ENCODE data around the gene STX1B. TPM values are rescaled to one million over a fixed set of nuclear protein-coding genes. Genes with fewer than 3 reads are reported as not detected.
A peak's percentile ranks its signal among the peaks of the same experiment; 100 is the strongest.
"Not testable (repeated sequence)": the region's sequence is repeated elsewhere in the genome, so short reads cannot be mapped to it uniquely, and the experiment has no call there.

Gene STX1B
- total RNA-seq, 1 experiment from 2014 or later = 0.13 TPM

GRCh38 chr16:31022544-31023251 is 12.3 kb upstream of the STX1B start:
- in situ Hi-C loops (cut with HindIII; ENCODE audit: low pct_unique_long_range_greater_than_20kb, low sequenced_read_pairs) = no loop called here
- no peak for DNase-seq (ENCODE audit: low read depth, low spot score)

GRCh38 chr16:31020536-31020935 is 10.1 kb upstream of the STX1B start:
- DNase-seq (ENCODE audit: low read depth, low spot score) = no peak
- in situ Hi-C loops (cut with HindIII; ENCODE audit: low pct_unique_long_range_greater_than_20kb, low sequenced_read_pairs) = no loop called here

GRCh38 chr16:31017756-31018155 is 7.3 kb upstream of the STX1B start:
- DNase-seq (ENCODE audit: low read depth, low spot score); in situ Hi-C loops (cut with HindIII; ENCODE audit: low pct_unique_long_range_greater_than_20kb, low sequenced_read_pairs): not testable (repeated sequence)

GRCh38 chr16:31016018-31016417 is 5.6 kb upstream of the STX1B start:
- in situ Hi-C loops (cut with HindIII; ENCODE audit: low pct_unique_long_range_greater_than_20kb, low sequenced_read_pairs) = no loop called here
- DNase-seq (ENCODE audit: low read depth, low spot score) = peak; percentile 32

GRCh38 chr16:31013292-31013691 is 2.9 kb upstream of the STX1B start:
- DNase-seq (ENCODE audit: low read depth, low spot score); in situ Hi-C loops (cut with HindIII; ENCODE audit: low pct_unique_long_range_greater_than_20kb, low sequenced_read_pairs): not testable (repeated sequence)

- in situ Hi-C loops (cut with HindIII; ENCODE audit: low pct_unique_long_range_greater_than_20kb, low sequenced_read_pairs); DNase-seq (ENCODE audit: low read depth, low spot score): not testable (repeated sequence)
These were observed 1.4 kb upstream of the STX1B start for GRCh38 chr16:31011815-31012214.

GRCh38 chr16:31009894-31010584 is 399 bp downstream of the STX1B start:
- DNase-seq (ENCODE audit: low read depth, low spot score) = no peak
- in situ Hi-C loops (cut with HindIII; ENCODE audit: low pct_unique_long_range_greater_than_20kb, low sequenced_read_pairs) = no loop called here

- in situ Hi-C loops (cut with HindIII; ENCODE audit: low pct_unique_long_range_greater_than_20kb, low sequenced_read_pairs) = no loop called here
- no peak for DNase-seq (ENCODE audit: low read depth, low spot score)
These were observed 1.3 kb downstream of the STX1B start for GRCh38 chr16:31009120-31009519.

- in situ Hi-C loops (cut with HindIII; ENCODE audit: low pct_unique_long_range_greater_than_20kb, low sequenced_read_pairs) = no loop called here
- DNase-seq (ENCODE audit: low read depth, low spot score) = no peak
These were observed 1.9 kb downstream of the STX1B start for GRCh38 chr16:31008551-31008950.

GRCh38 chr16:31008149-31008548 is 2.3 kb downstream of the STX1B start:
- in situ Hi-C loops (cut with HindIII; ENCODE audit: low pct_unique_long_range_greater_than_20kb, low sequenced_read_pairs) = no loop called here
- no peak for DNase-seq (ENCODE audit: low read depth, low spot score)

GRCh38 chr16:31007684-31008083 is 2.8 kb downstream of the STX1B start:
- in situ Hi-C loops (cut with HindIII; ENCODE audit: low pct_unique_long_range_greater_than_20kb, low sequenced_read_pairs) = no loop called here
- DNase-seq (ENCODE audit: low read depth, low spot score) = no peak

- no peak for DNase-seq (ENCODE audit: low read depth, low spot score)
- in situ Hi-C loops (cut with HindIII; ENCODE audit: low pct_unique_long_range_greater_than_20kb, low sequenced_read_pairs) = no loop called here
These were observed 3.8 kb downstream of the STX1B start for GRCh38 chr16:31006589-31006988.

- no peak for DNase-seq (ENCODE audit: low read depth, low spot score)
- in situ Hi-C loops (cut with HindIII; ENCODE audit: low pct_unique_long_range_greater_than_20kb, low sequenced_read_pairs) = no loop called here
These were observed 4.4 kb downstream of the STX1B start for GRCh38 chr16:31006086-31006385.

- no peak for DNase-seq (ENCODE audit: low read depth, low spot score)
- in situ Hi-C loops (cut with HindIII; ENCODE audit: low pct_unique_long_range_greater_than_20kb, low sequenced_read_pairs) = no loop called here
These were observed 4.9 kb downstream of the STX1B start for GRCh38 chr16:31005350-31006085.

GRCh38 chr16:31004658-31005057 is 5.8 kb downstream of the STX1B start:
- in situ Hi-C loops (cut with HindIII; ENCODE audit: low pct_unique_long_range_greater_than_20kb, low sequenced_read_pairs) = no loop called here
- DNase-seq (ENCODE audit: low read depth, low spot score) = no peak

GRCh38 chr16:31003744-31004143 is 6.7 kb downstream of the STX1B start:
- in situ Hi-C loops (cut with HindIII; ENCODE audit: low pct_unique_long_range_greater_than_20kb, low sequenced_read_pairs) = no loop called here
- DNase-seq (ENCODE audit: low read depth, low spot score) = no peak

- in situ Hi-C loops (cut with HindIII; ENCODE audit: low pct_unique_long_range_greater_than_20kb, low sequenced_read_pairs) = no loop called here
- DNase-seq (ENCODE audit: low read depth, low spot score) = no peak
These were observed 7.5 kb downstream of the STX1B start for GRCh38 chr16:31002862-31003341.

- in situ Hi-C loops (cut with HindIII; ENCODE audit: low pct_unique_long_range_greater_than_20kb, low sequenced_read_pairs) = no loop called here
- DNase-seq (ENCODE audit: low read depth, low spot score) = no peak
These were observed 8.2 kb downstream of the STX1B start for GRCh38 chr16:31002250-31002700.

Measured in SK-MEL-5 (cell line).